Measurements from ENCODE around the gene KCNT1. TPM values are rescaled to one million over a fixed set of nuclear protein-coding genes. Genes with fewer than 3 reads are reported as not detected.

Gene KCNT1
- total RNA-seq, 1 experiment from 2014 or later = not detected

DNA sequence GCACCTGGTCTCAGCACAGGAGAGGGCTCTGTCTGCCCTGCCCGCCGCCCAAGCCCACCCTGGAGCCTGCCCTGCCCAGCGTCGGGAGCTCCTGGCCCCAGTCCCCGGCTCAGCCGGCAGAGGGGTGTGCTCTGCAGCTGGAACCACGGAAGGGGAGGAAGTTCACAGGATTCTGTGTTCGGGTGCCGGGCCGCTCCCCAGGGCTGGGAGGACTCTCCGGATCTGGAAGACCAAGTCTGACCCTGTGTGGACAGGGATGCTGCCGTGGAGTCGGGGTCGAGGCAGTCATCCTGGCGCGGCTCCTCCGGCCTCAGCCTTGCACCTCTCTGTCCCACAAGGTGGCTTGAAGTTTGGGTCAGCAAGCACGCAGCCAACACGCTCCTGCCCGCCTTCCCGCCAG is 78.6 kb downstream of the KCNT1 start:
- DNase-seq (ENCODE audit: low spot score) = no peak

DNA sequence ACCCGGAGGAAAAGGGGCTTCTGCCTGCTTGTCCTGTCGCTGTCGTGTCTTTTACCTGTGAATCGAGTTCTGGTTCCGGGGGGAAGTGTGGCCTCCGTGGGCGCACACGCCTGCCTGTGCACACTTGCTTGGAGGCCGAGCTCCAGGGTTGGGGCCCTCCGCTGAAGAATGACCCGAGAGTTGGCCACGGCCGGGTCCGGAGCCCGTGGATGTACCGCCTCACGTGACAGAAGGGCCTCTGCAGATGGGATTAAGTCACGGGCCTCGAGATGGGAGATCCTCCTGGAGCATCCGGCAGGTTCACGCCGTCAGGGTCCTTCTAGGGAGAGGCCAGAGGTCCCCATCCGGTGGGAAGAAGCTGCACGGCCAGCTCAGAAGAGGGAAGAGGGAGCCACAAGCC is 81.0 kb downstream of the KCNT1 start:
- DNase-seq (ENCODE audit: low spot score) = no peak

DNA sequence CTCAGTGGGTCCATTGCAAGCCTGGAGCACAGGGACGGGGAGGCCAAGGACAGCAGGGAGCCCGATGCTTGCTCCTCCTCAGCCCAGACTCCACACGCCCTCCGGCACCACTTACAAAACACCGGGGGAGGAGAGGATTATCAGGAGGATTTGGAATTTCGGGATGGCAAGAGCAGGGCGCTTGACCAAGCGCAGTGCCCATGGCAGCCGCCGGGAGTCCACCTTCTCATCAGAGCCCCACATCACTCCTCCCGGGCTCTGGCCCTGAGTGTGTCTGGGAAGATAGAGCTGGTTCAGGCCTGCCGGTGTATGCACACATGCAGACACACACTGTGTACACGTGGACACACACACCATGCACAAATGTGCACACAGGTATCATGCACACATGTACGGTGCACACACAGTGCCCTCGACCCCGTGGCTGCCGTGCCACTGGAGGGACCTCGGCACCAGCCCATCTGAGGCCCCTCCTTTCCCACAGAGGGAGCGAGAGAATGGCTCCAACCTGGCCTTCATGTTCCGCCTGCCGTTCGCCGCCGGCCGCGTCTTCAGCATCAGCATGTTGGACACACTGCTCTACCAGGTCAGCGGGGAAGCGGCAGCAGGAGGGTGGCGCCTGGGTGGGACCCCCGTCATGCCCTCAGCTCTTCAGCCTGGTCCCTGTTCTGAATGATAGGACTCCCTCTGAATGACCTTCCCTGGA is 81.7 kb downstream of the KCNT1 start:
- DNase-seq (ENCODE audit: low spot score) = peak; percentile 33

DNA sequence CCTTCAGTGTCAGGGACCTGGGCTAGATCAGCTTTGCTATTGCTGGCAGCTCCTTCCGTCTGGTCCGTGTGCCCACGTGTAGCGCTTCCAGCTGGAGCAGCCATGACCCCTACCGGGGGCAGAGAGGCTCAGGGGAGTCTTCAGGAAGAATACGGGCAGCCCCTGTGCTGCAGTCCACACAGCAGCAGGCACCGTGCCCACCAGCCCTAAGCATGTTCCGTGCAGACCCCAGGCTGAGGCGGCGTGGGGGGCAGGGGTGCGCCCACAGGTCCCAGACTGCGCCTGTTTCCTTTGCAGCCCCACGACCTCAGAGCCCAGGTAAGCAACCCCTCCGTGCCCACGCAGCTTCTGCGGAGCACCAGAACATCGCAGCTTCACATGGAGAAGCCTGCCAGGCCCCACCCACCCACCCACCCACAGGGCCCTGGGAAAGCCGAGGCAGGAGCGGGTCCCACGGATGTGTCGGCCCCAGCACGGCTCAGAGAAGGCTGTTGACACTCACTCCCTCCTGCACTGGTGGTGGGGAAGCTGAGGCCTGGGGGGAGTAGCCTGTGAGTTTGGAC is 83.1 kb downstream of the KCNT1 start:
- no peak for DNase-seq (ENCODE audit: low spot score)

DNA sequence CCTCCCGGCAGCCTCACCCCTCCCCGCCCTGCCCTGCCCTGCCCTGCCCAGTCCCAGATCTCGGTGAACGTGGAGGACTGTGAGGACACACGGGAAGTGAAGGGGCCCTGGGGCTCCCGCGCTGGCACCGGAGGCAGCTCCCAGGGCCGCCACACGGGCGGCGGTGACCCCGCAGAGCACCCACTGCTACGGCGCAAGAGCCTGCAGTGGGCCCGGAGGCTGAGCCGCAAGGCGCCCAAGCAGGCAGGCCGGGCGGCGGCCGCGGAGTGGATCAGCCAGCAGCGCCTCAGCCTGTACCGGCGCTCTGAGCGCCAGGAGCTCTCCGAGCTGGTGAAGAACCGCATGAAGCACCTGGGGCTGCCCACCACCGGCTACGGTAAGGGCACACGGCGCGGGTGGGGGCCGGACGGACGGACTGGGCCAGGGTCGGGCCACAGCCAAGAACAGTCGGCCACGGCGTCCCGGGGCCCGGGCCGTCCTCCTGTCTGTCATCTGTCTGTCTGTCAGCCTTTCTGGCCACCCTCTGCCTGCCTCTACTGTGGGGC is 84.2 kb downstream of the KCNT1 start:
- DNase-seq (ENCODE audit: low spot score) = no peak

DNA sequence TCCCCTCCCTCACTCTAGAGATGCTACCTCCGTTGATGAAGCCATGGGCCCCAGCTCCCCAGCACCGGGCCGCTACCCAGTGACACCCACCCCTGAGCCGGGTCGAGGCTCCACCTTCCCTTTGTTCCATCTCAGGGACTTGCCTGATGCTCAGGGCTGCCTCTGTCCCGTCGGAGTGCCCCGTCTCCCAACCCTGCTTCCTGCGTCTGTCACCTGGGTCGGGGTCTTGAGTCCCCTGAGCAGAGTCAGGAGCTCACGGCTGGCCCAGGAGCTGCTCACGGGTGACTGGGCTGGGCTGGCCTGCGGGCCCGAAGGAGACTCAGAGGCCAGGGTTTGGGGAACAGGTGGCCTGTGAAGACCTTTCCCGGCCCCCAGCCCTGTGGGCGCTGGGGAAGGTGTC is 85.3 kb downstream of the KCNT1 start:
- DNase-seq (ENCODE audit: low spot score) = no peak

DNA sequence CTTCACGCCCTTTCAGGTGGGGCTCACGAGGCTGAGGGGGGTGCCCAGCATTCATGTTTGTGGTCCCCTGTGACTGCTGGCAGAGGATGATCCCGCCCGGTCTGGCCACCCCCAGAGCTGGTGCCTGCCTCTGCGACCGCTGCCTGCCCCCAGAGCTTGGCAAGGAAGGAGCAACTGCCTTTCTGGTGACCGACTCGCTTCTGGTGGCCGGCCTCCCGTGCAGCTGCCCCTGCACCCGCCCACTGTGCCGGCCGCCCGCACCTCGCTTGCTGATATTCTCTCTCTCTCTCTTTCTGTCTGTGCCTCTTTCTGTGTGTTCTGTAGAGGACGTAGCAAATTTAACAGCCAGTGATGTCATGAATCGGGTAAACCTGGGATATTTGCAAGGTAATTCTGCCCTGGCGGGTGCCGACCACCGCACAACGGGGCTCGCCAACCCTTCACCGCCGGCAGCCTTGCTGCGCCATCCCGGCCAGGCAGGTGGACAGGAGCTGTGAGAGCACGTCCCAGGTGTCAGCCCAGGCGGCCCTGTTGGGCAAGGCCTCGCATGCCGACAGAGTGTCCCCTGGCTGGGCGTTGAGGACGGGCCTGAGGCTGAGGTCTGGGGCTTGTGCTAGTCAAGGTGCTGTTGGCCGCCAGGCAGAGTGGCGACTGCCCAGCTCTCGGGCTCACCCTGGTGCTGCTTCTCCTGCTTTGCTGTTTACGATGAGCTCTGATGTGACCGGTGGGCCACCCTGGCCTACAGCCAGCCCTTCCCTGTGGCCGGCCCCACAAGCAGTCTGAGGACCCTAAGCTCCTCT is 86.0 kb downstream of the KCNT1 start:
- DNase-seq (ENCODE audit: low spot score) = no peak

DNA sequence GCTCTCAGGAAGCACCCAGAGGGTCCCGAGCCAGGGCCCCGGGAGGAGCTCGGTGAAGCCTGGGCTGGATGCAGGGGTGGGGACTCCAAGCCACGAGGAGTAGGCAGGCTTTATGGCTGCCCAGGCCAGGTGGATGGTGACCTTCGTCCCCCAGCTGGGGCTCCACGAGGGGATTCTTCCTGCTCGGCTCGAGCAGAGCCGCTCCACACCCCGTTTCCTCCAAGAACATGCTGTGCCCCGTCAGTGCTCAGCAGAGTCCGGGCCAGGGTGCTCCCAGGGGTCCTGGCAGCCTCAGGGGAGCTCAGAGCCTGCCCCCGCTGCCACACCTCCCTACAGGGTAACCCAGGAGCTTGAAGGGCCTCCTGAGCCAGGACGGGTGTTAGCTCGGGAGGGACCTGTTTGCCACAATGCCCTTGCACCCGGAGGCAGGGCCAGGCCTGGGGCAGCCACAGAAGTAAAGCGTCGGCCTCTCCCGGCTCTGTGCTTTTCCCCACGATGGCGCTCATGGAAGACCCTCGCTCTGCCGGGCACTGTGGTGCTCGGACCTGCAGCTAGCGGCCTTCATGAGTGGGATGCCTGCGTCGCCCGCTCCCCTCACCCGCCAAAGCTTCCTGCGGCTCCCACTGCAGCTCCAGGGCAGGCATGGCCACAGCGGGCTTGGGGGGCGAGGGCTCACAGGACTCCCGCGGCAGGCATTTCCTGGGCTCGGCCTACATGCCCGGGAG is 86.8 kb downstream of the KCNT1 start:
- DNase-seq (ENCODE audit: low spot score) = no peak

DNA sequence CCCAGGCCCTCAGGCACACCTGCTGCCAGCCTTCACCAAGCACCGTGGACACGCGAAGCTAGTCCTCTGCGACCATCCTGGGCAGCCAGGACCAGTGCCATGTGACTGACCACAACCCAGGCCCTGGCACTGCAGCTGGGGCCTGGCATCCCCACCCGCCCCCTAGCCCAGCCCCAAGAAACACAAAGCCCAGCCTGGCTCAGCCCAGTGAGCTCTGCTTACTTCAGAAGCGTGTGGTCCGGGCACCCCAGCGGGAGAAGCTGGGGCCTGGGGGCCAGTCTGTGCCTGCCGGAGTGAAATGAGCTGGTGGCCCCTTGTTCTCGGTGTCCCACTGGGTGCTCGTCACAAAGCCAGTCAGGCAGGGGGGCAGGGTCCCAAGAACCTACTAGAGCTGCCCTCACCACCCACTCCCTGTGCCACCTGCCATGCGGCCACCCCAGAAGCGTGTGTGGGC is 87.9 kb downstream of the KCNT1 start:
- DNase-seq (ENCODE audit: low spot score) = no peak

DNA sequence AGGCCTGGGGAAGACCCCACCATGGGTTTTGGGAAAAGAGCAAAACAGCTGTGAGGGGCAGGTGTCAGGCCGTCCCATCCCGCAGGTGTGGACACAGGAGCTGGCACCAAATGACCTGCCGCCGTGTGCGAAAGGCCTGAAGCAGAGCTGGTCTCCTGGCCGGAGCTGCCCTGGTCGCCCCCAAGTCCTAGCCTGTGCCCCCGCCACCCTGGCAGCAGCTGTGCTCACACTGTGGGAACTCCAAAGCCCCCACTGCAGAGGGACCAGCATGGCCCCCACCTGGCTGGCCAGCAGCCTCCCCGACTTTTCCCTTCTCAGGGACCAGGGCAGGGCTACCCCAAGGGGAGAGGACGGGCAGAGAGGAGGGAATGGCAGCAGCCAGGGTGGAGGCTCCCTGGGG is 88.4 kb downstream of the KCNT1 start:
- DNase-seq (ENCODE audit: low spot score) = no peak

DNA sequence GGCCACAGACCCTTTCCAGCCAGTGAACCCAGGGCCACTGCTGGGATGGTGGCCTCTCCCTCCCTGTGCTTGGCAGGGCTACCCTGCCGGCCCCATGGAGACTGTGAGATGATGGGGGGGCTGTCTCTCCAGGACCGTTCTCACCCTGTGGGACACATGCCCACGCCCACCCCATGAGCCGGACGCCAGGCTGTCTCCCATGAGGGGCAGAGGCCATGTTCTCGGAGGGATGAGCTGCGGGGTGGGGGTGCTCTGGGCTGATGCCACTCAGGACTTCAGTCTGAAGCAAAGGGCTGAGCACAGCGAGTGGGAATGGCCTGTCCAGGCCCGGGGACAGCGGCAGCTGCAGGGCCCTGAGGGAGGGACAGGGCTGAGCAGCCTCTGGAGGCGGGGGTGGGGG is 88.9 kb downstream of the KCNT1 start:
- DNase-seq (ENCODE audit: low spot score) = no peak

DNA sequence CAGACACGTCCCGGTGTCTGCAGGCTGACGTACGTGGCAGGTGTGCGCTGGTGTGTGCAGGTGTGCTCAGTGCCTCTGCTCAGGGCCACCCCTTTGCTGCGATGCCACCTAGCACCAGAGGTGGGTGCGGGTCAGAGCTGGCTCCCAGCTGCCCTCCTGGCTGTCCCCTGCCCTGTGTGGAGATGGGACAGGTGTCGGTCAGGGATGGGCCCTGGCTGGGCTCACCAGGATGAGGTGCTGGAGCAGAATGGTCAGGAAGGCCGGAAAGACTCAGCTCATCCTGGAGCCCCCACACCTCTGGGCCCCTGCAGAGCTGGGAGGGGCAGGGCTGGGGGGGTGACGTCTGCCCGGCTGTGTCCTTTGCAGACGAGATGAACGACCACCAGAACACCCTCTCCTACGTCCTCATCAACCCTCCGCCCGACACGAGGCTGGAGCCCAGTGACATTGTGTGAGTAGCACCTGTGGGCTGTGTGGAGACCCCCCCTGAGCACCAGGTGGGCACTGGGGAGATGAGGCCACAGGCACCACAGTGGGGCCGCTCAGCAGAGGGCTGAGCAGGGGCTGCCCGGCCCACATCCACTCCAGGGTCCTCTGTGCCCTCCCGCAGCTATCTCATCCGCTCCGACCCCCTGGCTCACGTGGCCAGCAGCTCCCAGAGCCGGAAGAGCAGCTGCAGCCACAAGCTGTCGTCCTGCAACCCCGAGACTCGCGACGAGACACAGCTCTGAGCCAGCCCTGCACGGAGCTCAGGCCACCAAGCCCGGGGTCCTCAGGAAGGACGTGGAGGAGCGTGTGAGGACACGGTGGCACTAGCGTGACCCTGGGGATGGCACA is 89.7 kb downstream of the KCNT1 start:
- DNase-seq (ENCODE audit: low spot score) = no peak

DNA sequence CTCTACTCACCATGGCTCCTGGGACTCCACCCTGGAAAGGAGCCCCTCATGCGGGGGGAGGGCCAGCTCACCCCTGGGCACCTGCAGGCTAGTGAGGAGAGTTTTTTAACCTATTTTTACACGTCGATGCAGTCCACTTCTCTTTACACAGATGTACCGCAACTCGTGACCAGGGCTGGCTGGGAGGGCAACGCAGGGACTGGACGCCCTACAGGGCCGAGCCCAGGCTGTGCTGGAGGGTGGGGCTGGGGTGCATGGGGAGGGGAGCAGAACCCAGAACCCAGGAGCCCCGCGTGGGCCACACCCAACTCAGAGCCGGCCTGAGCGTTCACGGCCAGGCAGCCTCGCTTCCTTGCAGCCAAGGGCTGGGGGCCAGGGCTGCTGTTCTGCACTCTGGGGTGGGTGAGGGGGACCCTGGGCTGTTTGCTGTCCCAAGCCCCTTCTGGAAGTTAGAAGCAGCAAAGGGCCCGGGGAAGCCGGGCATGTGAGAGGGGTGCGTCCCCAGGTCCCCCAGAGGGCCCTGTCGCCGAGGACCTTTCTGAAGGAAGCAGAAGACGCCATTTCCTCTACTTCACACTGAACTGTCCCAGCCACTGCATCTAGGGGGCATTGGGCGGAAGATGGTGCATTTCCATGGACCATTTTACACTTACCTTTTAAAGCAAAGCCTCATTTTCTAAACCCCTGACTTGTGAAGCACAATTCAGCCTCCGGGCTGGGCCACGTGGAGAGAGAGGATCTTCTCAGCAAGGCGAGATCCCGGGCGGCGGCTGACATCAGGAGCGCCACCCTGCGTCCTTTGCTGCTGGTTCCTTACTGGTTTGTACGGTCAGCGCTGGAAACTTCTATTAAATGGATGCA is 90.5 kb downstream of the KCNT1 start:
- DNase-seq (ENCODE audit: low spot score) = no peak

DNA sequence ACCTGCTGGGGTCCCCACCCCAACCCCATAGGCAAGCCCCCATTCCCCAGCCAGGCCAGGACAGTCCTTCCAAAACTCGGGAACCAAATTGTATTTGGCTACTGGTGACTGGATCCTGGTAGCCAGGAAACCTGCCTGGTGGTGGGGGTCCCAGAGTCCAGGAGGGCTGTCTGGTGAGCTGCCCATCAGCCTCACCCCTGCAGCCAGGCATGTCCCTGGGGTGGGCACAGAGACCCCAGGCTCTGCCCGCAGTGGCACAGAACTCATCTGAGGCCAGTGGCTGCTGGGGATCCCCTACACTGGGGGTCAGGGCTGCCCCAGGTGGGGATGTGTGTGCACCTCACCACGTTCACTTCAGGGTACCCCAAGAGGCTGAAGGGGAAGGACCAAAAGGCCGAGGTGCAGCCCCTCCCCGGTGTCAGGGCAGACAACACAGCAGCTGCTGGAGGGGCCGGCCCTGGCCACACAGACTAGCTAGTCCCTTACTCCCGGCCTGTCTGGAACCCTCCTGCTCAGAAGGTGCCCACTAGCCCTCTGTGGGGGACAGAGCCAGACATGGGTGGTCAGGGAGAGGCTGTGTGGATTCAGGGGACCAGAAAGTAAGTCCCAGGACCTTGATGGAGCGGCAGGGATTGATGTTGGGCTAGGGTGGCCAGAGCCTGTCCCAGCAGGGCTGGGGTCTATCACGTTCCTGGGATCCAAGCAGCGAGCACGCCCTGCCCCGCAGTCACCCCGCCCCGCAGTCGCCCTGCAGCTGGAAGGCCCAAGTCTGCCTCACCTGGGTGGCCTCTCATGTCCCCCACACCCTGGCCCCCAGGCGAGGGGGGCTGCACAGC is 91.5 kb downstream of the KCNT1 start:
- no peak for DNase-seq (ENCODE audit: low spot score)

DNA sequence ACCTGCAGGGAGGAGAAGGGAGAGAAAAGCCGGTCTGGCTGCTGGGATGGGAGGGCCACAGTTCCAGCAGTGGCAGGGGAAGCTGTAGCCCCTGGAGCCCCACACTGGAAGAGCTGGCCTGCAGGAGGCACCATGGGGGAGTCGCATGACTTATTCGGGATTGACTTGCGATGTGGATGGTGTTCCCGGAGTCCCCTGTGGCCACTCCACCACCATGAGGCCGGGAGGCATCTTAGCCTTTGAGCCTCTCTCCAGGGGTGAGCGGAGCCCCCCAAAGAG is 92.0 kb downstream of the KCNT1 start:
- no peak for DNase-seq (ENCODE audit: low spot score)

DNA sequence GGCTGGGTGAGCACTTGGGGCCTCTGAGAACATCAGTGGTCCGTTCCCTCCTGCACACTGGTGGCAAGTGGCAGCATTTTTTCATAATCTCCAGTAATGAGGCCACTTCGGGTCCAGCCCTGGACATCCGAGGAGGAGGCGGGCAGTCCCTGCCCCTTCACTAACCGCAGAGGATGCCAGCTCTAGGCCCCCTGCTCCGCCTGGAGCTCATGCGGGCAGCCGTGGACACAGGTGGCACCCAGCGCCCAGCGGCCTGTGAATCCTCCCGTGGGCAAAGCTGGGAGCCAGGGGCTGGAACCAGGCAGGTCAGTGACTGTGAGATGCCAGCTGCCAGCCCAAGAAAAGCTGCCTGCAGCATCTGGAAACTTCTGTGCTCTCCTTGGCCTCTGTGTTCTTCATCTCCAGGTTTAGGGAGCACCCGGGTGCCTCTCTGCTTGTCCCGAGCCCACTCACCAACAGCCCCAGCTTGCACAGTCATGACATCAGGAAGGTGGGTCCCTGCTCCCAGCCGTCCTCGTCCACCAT is 92.4 kb downstream of the KCNT1 start:
- DNase-seq (ENCODE audit: low spot score) = no peak

DNA sequence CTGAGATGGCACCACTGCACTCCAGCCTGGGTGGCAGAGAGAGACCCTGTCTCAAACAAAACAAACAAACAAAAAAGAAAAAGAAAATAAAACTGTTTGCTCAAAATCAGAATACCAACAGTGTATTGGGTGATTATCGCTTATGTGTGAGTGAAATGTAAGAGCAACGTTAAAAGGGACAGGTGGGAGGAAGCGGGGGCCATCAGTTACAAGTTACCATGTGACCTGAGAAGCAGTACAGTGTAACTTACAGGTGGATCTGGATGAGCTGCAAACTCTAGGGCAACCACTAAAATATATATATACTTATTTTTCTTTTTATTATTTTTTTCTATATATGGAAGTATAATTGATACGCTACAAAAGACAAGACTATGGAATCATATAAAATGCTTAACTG is 93.4 kb downstream of the KCNT1 start:
- DNase-seq (ENCODE audit: low spot score) = no peak

DNA sequence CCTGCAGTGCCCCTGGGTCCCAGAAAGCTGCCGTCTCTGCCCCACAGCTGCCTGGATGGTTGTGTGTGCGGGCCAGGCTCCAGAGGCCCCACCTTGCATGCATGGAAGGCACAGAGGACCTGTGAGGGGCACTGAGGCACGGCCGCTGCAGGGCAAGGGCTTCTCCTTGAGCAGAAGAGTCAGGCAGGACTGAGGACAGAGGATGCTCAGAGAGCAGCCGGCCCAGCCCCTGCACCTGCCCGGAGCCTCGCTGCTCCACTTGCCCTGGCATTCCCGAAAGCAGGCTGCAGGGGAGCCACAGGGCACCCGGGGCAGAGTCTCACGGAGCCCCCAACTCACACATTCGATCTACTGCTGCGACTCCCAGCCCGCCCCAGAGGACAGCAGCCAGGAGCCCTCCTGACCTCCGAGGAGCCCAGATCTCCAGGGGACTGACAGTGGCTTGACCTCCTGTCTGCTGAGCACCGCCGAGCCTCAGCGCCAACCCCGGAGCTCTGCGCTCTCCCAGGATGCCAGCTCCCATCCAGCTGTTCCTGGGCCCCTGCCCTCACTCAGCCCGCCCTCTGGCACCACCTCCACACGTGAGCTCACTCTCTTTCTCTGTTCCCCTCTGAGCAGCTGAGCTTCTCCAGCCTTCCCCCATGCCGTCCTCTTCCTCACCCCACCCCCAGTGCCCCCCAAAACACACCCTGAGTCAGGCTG is 95.0 kb downstream of the KCNT1 start:
- no peak for DNase-seq (ENCODE audit: low spot score)

All from HT-29 (cell line).